Ishikawa (cell line): ENCODE results near the gene MAGEC3.

Experiments used
- CEBPB ChIP-seq: IDR thresholded peaks from 2 replicates; pipeline ENCODE4 v1.6.1; 2012
- CREB1 ChIP-seq: IDR thresholded peaks from 2 replicates; pipeline ENCODE4 v1.6.1; 2012; ENCODE audit warnings: low read depth
- EGR1 ChIP-seq: IDR thresholded peaks from 2 replicates; pipeline ENCODE4 v1.6.1; 2012
- EP300 ChIP-seq: IDR thresholded peaks from 2 replicates; pipeline ENCODE4 v1.6.1; 2012; ENCODE audit warnings: borderline replicate concordance
- FOXM1 ChIP-seq: IDR thresholded peaks from 2 replicates; pipeline ENCODE4 v1.6.1; 2012; ENCODE audit warnings: low read depth, borderline replicate concordance
- NFIC ChIP-seq: IDR thresholded peaks from 2 replicates; pipeline ENCODE4 v1.6.1; 2012
- RAD21 ChIP-seq: IDR thresholded peaks from 2 replicates; pipeline ENCODE4 v1.6.1; 2012; ENCODE audit warnings: low read depth
- TAF1 ChIP-seq: IDR thresholded peaks from 2 replicates; pipeline ENCODE4 v1.6.1; 2012; ENCODE audit warnings: low read depth, mild to moderate bottlenecking
- TCF12 ChIP-seq: IDR thresholded peaks from 2 replicates; pipeline ENCODE4 v1.6.1; 2012; ENCODE audit warnings: low read depth
- TEAD4 ChIP-seq: IDR thresholded peaks from 2 replicates; pipeline ENCODE4 v1.6.1; 2012
- YY1 ChIP-seq: IDR thresholded peaks from 2 replicates; pipeline ENCODE4 v1.6.1; 2012; ENCODE audit warnings: low read depth
- ZBTB7A ChIP-seq: IDR thresholded peaks from 2 replicates; pipeline ENCODE4 v1.6.1; 2012; ENCODE audit warnings: low read depth
- TF ChIP-seq, protein P1 (sequence below): IDR thresholded peaks from 2 replicates; pipeline ENCODE4 v1.6.1; 2012
- TF ChIP-seq, protein P2 (sequence below): IDR thresholded peaks from 2 replicates; pipeline ENCODE4 v1.6.1; 2012
- TF ChIP-seq, protein P3 (sequence below): IDR thresholded peaks from 2 replicates; pipeline ENCODE4 v1.6.1; 2012; ENCODE audit warnings: low read depth, mild to moderate bottlenecking

Gene MAGEC3, protein sequence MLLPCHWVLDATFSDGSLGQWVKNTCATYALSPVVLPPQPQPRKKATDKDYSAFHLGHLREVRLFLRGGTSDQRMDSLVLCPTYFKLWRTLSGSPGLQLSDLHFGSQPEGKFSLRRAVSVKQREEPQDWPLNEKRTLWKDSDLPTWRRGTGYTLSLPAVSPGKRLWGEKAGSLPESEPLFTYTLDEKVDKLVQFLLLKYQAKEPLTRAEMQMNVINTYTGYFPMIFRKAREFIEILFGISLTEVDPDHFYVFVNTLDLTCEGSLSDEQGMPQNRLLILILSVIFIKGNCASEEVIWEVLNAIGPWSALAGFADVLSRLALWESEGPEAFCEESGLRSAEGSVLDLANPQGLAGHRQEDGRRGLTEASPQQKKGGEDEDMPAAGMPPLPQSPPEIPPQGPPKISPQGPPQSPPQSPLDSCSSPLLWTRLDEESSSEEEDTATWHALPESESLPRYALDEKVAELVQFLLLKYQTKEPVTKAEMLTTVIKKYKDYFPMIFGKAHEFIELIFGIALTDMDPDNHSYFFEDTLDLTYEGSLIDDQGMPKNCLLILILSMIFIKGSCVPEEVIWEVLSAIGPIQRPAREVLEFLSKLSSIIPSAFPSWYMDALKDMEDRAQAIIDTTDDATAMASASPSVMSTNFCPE

DNA sequence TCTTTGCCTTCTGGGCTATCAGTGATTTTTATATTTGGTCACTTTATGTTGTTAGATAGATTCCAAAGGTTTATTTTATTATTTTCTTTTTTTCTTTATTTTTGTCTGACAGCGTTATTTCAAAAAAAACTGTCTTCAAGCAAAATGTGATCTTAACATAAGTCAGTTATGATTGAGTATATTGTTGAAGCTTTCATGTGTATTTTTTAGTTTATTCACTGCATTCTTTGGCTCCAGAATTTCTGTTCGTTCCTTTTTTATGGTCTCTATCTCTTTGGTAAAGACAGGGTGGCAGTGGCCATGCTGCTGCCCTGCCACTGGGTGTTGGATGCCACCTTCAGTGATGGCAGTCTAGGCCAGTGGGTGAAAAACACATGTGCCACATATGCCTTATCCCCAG, at the start of gene MAGEC3:
TSS of gene MAGEC3 (plus strand) at position 301 of the 400 bp plus-strand sequence. CDS start at position 301, 0 bp downstream.
- TF ChIP-seq FOXM1 (no peak), YY1 (no peak), TEAD4 (no peak), ZBTB7A (no peak), NFIC (no peak), EGR1 (no peak), EP300 (no peak), RAD21 (no peak)
- TF ChIP-seq, protein P1, sequence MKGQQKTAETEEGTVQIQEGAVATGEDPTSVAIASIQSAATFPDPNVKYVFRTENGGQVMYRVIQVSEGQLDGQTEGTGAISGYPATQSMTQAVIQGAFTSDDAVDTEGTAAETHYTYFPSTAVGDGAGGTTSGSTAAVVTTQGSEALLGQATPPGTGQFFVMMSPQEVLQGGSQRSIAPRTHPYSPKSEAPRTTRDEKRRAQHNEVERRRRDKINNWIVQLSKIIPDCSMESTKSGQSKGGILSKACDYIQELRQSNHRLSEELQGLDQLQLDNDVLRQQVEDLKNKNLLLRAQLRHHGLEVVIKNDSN: no peak
- TF ChIP-seq, protein P2, sequence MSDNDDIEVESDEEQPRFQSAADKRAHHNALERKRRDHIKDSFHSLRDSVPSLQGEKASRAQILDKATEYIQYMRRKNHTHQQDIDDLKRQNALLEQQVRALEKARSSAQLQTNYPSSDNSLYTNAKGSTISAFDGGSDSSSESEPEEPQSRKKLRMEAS: no peak

DNA sequence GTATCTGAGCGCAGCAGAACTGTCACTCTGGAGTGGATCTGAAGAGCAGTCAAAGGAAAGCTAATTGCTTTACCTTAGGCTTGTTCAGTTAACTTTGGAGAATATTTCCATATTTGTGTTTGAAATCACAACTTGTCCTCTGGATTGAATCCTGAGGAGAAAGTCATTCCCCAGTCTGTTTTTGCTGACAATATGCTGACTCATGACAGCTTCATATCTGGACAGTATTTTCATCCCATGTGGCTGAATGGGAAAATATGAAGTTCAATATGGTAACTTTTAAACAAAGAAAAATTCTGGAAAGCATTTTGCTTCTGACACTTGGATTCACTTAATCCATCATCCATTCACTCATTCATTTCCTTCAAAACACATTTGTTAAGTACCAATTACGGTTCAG, 46.3 kb upstream of the MAGEC3 start:
- TF ChIP-seq EP300 (no peak), NFIC (no peak), RAD21 (no peak), YY1 (no peak), TEAD4 (no peak), FOXM1 (no peak), TCF12 (no peak), CREB1 (no peak), TAF1 (no peak), ZBTB7A (no peak), CEBPB (no peak), EGR1 (no peak)
- TF ChIP-seq, protein P1: no peak
- TF ChIP-seq, protein P2: no peak
- TF ChIP-seq, protein P3, sequence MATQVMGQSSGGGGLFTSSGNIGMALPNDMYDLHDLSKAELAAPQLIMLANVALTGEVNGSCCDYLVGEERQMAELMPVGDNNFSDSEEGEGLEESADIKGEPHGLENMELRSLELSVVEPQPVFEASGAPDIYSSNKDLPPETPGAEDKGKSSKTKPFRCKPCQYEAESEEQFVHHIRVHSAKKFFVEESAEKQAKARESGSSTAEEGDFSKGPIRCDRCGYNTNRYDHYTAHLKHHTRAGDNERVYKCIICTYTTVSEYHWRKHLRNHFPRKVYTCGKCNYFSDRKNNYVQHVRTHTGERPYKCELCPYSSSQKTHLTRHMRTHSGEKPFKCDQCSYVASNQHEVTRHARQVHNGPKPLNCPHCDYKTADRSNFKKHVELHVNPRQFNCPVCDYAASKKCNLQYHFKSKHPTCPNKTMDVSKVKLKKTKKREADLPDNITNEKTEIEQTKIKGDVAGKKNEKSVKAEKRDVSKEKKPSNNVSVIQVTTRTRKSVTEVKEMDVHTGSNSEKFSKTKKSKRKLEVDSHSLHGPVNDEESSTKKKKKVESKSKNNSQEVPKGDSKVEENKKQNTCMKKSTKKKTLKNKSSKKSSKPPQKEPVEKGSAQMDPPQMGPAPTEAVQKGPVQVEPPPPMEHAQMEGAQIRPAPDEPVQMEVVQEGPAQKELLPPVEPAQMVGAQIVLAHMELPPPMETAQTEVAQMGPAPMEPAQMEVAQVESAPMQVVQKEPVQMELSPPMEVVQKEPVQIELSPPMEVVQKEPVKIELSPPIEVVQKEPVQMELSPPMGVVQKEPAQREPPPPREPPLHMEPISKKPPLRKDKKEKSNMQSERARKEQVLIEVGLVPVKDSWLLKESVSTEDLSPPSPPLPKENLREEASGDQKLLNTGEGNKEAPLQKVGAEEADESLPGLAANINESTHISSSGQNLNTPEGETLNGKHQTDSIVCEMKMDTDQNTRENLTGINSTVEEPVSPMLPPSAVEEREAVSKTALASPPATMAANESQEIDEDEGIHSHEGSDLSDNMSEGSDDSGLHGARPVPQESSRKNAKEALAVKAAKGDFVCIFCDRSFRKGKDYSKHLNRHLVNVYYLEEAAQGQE: no peak

DNA sequence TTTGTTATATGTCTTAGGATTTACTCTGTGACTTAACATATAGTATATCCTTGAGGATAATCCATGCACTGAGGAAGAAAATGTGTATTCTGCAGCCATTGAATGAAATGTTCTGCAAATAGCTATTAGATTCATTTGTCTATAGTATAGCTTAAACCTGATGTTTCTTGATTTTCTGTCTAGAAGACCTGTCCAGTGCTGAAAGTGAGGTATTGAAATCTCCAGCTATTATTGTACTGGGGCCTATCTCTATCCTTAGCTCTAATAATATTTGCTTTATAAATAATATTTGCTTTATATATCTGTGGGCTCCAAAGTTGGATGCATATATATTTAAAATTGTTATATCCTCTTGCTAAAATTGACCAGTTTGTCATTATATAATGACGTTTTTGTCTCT, 26.7 kb upstream of the MAGEC3 start:
- TF ChIP-seq, protein P3: peak; percentile 48; the same call in 1 of the 2 replicates
- no peak for TF ChIP-seq TCF12

DNA sequence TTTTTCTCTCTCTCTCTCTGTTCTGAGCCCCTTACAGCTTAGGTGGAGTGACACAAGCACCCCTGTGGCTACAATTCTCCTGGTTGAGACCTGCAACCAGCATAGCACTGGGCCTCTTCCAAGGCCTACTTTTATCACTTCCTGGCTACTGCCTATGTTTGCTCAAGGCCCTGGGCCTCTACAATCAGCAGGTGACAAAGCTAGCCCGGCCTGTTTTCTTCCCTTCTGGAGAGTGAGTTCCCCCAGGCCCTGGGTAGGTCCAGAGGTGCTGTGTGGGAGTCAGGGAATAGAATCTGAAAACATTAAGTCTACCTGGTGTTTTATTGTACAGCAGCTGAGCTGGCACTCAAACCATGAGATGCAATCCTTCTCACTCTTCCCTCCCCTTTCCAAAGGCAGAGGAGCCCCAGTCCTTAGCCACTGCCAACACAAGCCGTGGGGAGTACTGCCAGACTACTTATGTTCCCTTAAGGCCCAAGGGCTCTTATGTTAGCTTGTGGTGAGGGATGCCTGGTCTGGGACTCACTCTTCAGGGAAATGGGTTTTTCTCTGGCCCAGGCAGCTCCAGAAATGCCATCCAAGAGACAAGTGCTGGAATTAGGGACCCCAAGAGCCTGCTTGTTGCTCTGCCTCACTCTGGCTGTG, 23.8 kb upstream of the MAGEC3 start:
- TF ChIP-seq TAF1: no peak

DNA sequence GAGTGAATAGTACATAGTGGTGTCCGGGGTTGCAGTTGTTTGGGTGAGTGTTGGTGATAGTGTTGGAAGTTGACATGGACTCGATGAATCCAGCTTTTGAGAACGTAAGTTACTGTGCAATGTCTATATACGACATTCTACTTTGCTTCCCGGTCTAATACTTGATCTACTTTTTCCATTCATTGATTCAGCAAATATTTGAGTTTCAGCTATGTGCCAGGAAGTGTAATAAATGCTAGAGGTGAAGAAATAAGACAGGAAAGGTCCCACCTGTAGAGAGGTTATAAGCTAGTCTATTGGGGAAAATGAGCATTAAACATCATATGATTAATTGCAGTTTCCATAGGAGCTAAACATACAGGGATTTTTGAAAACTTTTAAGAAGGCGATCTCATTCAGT, 22.2 kb upstream of the MAGEC3 start:
- TF ChIP-seq EP300: no peak
- no peak for TF ChIP-seq ZBTB7A
- TF ChIP-seq, protein P3: no peak
- TF ChIP-seq EGR1: no peak
- TF ChIP-seq TAF1: no peak
- no peak for TF ChIP-seq TEAD4
- TF ChIP-seq YY1: no peak
- no peak for TF ChIP-seq FOXM1
- no peak for TF ChIP-seq CEBPB
- TF ChIP-seq CREB1: no peak
- TF ChIP-seq NFIC: no peak
- TF ChIP-seq, protein P1: no peak
- TF ChIP-seq TCF12: no peak
- no peak for TF ChIP-seq RAD21
